KMS-11 (cell line): Measurements from ENCODE around the gene KCNC4.

Experiments used
- H2AFZ ChIP-seq: fragments of 200-600 bp; sonication (generic); 2 replicates; pipeline ENCODE4 v1.6.1; 2016; ENCODE audit warnings: antibody characterized with exemption, mixed run types, low read depth
- H3K27ac ChIP-seq: fragments of 200-600 bp; sonication (generic); 2 replicates; pipeline ENCODE4 v1.6.1; 2016; ENCODE audit warnings: mild to moderate bottlenecking, mixed run types
- H3K27me3 ChIP-seq: fragments of 200-600 bp; sonication (generic); 2 replicates; pipeline ENCODE4 v1.6.1; 2017; ENCODE audit warnings: mild to moderate bottlenecking, low read depth, mixed run types, moderate library complexity; ENCODE audit not compliant: insufficient read depth
- H3K36me3 ChIP-seq: fragments of 200-600 bp; sonication (generic); 2 replicates; pipeline ENCODE4 v1.6.1; 2017; ENCODE audit warnings: mild to moderate bottlenecking, mixed run types; ENCODE audit not compliant: insufficient read depth
- H3K4me1 ChIP-seq: fragments of 200-600 bp; sonication (generic); 2 replicates; pipeline ENCODE4 v1.6.1; 2016; ENCODE audit warnings: mild to moderate bottlenecking, low read depth, mixed run types; ENCODE audit not compliant: poor library complexity, severe bottlenecking
- H3K4me2 ChIP-seq: fragments of 200-600 bp; sonication (generic); 2 replicates; pipeline ENCODE4 v1.7.0; 2016; ENCODE audit warnings: mild to moderate bottlenecking, mixed run types
- H3K4me3 ChIP-seq: fragments of 200-600 bp; sonication (generic); IDR thresholded peaks from 2 replicates; pipeline ENCODE4 v1.6.1; 2017; ENCODE audit warnings: low read depth, low read length, mixed read lengths; ENCODE audit not compliant: insufficient read depth
- H3K79me2 ChIP-seq: fragments of 200-600 bp; sonication (generic); 2 replicates; pipeline ENCODE4 v1.6.1; 2016; ENCODE audit warnings: low read depth, mixed run types; ENCODE audit not compliant: insufficient read depth
- H3K9ac ChIP-seq: fragments of 200-600 bp; sonication (generic); 2 replicates; pipeline ENCODE4 v1.6.1; 2016; ENCODE audit warnings: mild to moderate bottlenecking, mixed run types
- H4K20me1 ChIP-seq: fragments of 200-600 bp; sonication (generic); 2 replicates; pipeline ENCODE4 v1.6.1; 2016; ENCODE audit warnings: mild to moderate bottlenecking, mixed run types; ENCODE audit not compliant: insufficient read depth
- CTCF ChIP-seq: fragments of 200-600 bp; sonication (generic); conservative IDR thresholded peaks from 2 replicates; pipeline ENCODE4 v1.6.1; 2017; ENCODE audit warnings: low read depth, mild to moderate bottlenecking, antibody characterized with exemption, low read length, moderate library complexity, mixed read lengths

Gene KCNC4

GRCh38 chr1:110242062-110242461 lies 31.9 kb downstream of the KCNC4 start:
- H2AFZ ChIP-seq: no peak overlapping the region
- TF ChIP-seq CTCF: no peak
- no peaks in the 10 kb centered on the region for H4K20me1 ChIP-seq
- no peak overlapping the region for H3K27ac ChIP-seq
- H3K4me3 ChIP-seq: no peak overlapping the region
- no peaks in the 10 kb centered on the region for H3K4me1 ChIP-seq
- no peaks in the 10 kb centered on the region for H3K36me3 ChIP-seq
- no peaks in the 10 kb centered on the region for H3K27me3 ChIP-seq
- H3K79me2 ChIP-seq: no peaks in the 10 kb centered on the region
- no peak overlapping the region for H3K9ac ChIP-seq
- H3K4me2 ChIP-seq: no peak overlapping the region

GRCh38 chr1:110242731-110243130 lies 32.6 kb downstream of the KCNC4 start:
- Histone ChIP-seq H3K36me3 (no peaks in the 10 kb centered on the region), H3K4me2 (no peak overlapping the region), H3K27me3 (no peaks in the 10 kb centered on the region), H3K9ac (no peak overlapping the region), H3K27ac (no peak overlapping the region), H3K4me1 (no peaks in the 10 kb centered on the region), H4K20me1 (no peaks in the 10 kb centered on the region), H3K79me2 (no peaks in the 10 kb centered on the region), H3K4me3 (no peak overlapping the region), H2AFZ (no peak overlapping the region)
- TF ChIP-seq CTCF: no peak

DNA sequence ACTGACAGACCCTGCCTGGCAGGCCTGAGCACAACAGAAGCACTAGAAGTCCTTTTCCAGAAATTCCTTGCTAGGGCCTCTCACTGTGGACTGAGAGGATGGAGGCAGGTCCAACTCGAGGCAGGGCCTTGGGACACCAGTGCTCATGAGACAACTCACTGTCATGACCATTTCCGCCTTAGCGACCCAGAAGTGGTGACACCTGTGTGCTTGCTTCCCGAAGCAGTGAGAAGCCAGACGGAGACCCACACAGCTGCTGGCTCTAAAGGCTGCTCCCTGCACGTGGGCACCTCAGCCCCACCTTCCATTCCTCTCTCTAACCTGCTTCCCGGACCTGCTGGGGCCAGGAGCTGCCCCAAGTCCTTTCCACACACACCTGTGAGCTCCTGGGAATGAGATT lies 33.0 kb downstream of the KCNC4 start:
- no peak overlapping the region for H2AFZ ChIP-seq
- TF ChIP-seq CTCF: no peak
- no peaks in the 10 kb centered on the region for H3K36me3 ChIP-seq
- H3K4me2 ChIP-seq: no peak overlapping the region
- no peaks in the 10 kb centered on the region for H3K79me2 ChIP-seq
- no peaks in the 10 kb centered on the region for H4K20me1 ChIP-seq
- H3K27me3 ChIP-seq: no peaks in the 10 kb centered on the region
- H3K27ac ChIP-seq: no peak overlapping the region
- no peak overlapping the region for H3K4me3 ChIP-seq
- H3K9ac ChIP-seq: no peak overlapping the region
- H3K4me1 ChIP-seq: no peaks in the 10 kb centered on the region

GRCh38 chr1:110243574-110243973 lies 33.5 kb downstream of the KCNC4 start:
- Histone ChIP-seq H3K4me1 (no peaks in the 10 kb centered on the region), H4K20me1 (no peaks in the 10 kb centered on the region), H3K79me2 (no peaks in the 10 kb centered on the region), H3K27ac (no peak overlapping the region), H3K9ac (no peak overlapping the region), H3K27me3 (no peaks in the 10 kb centered on the region), H3K4me3 (no peak overlapping the region), H2AFZ (no peak overlapping the region), H3K4me2 (no peak overlapping the region), H3K36me3 (no peaks in the 10 kb centered on the region)
- no peak for TF ChIP-seq CTCF
